ENCODE data around the gene QSOX2. TPM values are rescaled to one million over a fixed set of nuclear protein-coding genes. Genes with fewer than 3 reads are reported as not detected.

The QSOX2 gene
- total RNA-seq, 1 donor from 2014 or later, result 3.1 TPM

Other genes with a start within 250 kb of the QSOX2 start
- 23.4 TPM for gene NACC2, start 150.5 kb downstream of the QSOX2 start, total RNA-seq (ENCODE audit: insufficient read depth, low replicate concordance)
- gene TMEM250, start 126.9 kb downstream of the QSOX2 start, total RNA-seq (ENCODE audit: insufficient read depth, low replicate concordance), result 54.4 TPM
- 0.24 TPM for gene LHX3, start 40.7 kb downstream of the QSOX2 start, total RNA-seq (ENCODE audit: insufficient read depth, low replicate concordance)
- 1.7 TPM for gene CCDC187, start 58.3 kb upstream of the QSOX2 start, total RNA-seq (ENCODE audit: insufficient read depth, low replicate concordance)
- gene GPSM1, start 81.7 kb upstream of the QSOX2 start, total RNA-seq (ENCODE audit: insufficient read depth, low replicate concordance), result 46.5 TPM
- gene DNLZ, start 117.9 kb upstream of the QSOX2 start, total RNA-seq (ENCODE audit: insufficient read depth, low replicate concordance), result 0.72 TPM
- gene CARD9, start 127.9 kb upstream of the QSOX2 start, total RNA-seq (ENCODE audit: insufficient read depth, low replicate concordance), result 4.6 TPM
- gene SNAPC4, start 154.4 kb upstream of the QSOX2 start, total RNA-seq (ENCODE audit: insufficient read depth, low replicate concordance), result 6.0 TPM
- 59.9 TPM for gene ENTR1, start 164.8 kb upstream of the QSOX2 start, total RNA-seq (ENCODE audit: insufficient read depth, low replicate concordance)
- gene PMPCA, start 164.8 kb upstream of the QSOX2 start, total RNA-seq (ENCODE audit: insufficient read depth, low replicate concordance), result 30.1 TPM
- 5.3 TPM for gene INPP5E, start 194.0 kb upstream of the QSOX2 start, total RNA-seq (ENCODE audit: insufficient read depth, low replicate concordance)
- 12.3 TPM for gene SEC16A, start 237.2 kb upstream of the QSOX2 start, total RNA-seq (ENCODE audit: insufficient read depth, low replicate concordance)